Testis (tissue), 2 donors: ENCODE results near the gene MINDY2.

Source experiments
- POLR2A ChIP-seq: fragments of 450-650 bp; IDR thresholded peaks from one replicate; pipeline ENCODE4 v1.6.1; 2017; ENCODE audit warnings: antibody characterized with exemption, mild to moderate bottlenecking, moderate library complexity
- TF ChIP-seq, protein P1 (sequence below), 3 experiments: fragments of 450-650 bp in 2 of 3; fragments of 200-600 bp in 1 of 3; sonication (generic) in 1 of 3; IDR thresholded peaks; one replicate each; pipeline ENCODE4 v1.5.1; 2016 to 2019; ENCODE audit warnings: antibody characterized with exemption in 3 of 3, mild to moderate bottlenecking in 2 of 3, moderate library complexity in 1 of 3

DNA sequence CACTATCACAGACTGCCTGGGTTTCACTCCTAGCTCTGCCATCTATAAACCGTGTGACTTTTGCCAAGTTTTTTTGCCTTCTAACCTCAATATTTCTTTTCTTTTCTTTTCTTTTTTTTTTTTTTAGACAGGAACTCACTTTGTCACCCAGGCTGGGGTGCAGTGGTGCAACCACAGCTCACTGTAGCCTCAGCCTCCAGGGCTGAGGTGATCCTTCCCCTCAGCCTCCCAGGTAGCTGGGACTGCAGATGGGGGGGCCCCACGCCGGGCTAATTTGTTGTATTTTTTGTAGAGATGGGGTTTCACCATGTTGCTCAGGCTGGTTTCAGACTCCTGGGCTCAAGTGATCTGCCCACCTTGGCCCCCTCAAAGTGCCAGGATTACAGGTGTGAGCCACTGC is 18.4 kb upstream of the MINDY2 start:
- TF ChIP-seq, protein P1, sequence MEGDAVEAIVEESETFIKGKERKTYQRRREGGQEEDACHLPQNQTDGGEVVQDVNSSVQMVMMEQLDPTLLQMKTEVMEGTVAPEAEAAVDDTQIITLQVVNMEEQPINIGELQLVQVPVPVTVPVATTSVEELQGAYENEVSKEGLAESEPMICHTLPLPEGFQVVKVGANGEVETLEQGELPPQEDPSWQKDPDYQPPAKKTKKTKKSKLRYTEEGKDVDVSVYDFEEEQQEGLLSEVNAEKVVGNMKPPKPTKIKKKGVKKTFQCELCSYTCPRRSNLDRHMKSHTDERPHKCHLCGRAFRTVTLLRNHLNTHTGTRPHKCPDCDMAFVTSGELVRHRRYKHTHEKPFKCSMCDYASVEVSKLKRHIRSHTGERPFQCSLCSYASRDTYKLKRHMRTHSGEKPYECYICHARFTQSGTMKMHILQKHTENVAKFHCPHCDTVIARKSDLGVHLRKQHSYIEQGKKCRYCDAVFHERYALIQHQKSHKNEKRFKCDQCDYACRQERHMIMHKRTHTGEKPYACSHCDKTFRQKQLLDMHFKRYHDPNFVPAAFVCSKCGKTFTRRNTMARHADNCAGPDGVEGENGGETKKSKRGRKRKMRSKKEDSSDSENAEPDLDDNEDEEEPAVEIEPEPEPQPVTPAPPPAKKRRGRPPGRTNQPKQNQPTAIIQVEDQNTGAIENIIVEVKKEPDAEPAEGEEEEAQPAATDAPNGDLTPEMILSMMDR (IDR thresholded peaks at IDR 0.05): no peak
- no peak for TF ChIP-seq POLR2A
